Measurements from ENCODE around the gene KREMEN2.

Gene KREMEN2

DNA sequence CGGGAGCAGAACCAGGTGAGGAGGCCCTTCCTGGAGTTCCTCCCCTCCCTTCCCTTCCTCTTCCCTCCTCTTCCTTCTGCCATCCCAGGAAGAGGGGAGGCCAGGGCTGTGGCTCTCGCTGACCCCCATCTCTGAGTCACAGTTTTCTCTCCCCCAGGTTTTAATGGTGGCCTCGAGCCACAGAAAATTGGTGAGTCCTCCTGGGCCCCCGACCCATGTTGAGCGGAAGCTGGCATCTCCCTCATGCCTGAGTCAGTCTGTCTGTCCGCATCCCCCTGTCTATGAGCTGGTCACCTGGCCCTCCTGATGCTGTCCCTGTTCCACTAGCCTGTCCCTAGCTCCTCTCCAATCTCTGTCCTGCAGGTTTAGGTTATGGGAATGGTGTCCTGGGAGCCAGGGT is 35.9 kb downstream of the KREMEN2 start:
- TF ChIP-seq CTCF (IDR thresholded peaks at IDR 0.05; ENCODE audit: low read depth, low read length, missing control alignments), result no peak
- DNase-seq (ENCODE audit: low read depth), result no peak
- no peak overlapping the region for H3K4me3 ChIP-seq (ENCODE audit: low read depth, low read length)

DNA sequence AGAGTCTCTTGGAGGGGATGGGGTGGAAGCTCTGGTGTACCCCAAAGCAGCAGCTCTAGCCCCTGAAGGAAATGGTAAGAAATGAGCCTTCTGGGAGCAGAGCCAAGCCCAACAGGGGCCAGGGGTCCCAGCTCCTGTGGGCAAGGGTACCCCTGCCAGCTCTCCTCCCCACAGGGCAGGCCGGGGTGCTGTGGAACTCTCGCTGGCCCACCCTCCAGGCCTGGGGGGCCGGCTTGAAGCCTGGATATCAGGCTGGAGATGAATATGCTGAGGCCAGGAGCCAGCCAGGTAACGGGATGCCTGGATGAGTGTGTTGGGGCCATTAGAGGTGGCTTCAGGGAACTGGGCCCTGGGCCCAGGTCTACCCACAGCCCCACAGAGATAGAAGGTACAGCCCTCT is 36.5 kb downstream of the KREMEN2 start:
- no peak for DNase-seq (ENCODE audit: low read depth)
- no peak overlapping the region for H3K4me3 ChIP-seq (ENCODE audit: low read depth, low read length)
- TF ChIP-seq CTCF (IDR thresholded peaks at IDR 0.05; ENCODE audit: low read depth, low read length, missing control alignments), result no peak

- DNase-seq (ENCODE audit: low read depth), result no peak
- no peak for TF ChIP-seq CTCF (IDR thresholded peaks at IDR 0.05; ENCODE audit: low read depth, low read length, missing control alignments)
- H3K4me3 ChIP-seq (ENCODE audit: low read depth, low read length), result no peak overlapping the region
Observed at GRCh38 chr16:3001316-3001715, 37.2 kb downstream of the KREMEN2 start.

- DNase-seq (ENCODE audit: low read depth), result peak; percentile 96
- no peak overlapping the region; the same call in 1 of the 2 replicates for H3K4me3 ChIP-seq (ENCODE audit: low read depth, low read length)
- TF ChIP-seq CTCF (IDR thresholded peaks at IDR 0.05; ENCODE audit: low read depth, low read length, missing control alignments), result peak; percentile 34
Observed at GRCh38 chr16:3003582-3004270, 39.7 kb downstream of the KREMEN2 start.

DNA sequence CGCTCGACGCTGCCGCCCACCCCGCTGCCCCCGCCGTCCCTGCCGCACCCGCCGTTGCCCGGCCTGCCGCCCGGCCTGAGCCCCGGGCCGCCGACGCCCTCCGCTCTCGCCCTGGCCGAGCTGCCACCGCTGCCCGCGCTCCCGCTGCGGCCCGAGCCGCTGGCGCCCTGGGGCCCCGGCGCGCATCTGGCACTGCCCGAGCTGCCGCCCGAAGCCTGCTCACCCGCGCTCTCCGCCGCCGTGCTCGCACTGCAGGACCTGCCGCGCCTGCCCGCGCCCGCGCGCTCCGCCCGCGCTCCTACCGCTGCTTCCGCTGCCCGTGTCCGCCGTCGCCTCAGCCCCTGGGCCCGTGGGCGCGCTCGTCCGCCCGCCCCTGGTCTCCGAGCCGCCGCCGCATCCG is 40.2 kb downstream of the KREMEN2 start:
- no peak for DNase-seq (ENCODE audit: low read depth)
- H3K4me3 ChIP-seq (ENCODE audit: low read depth, low read length), result no peak overlapping the region; the same call in 1 of the 2 replicates
- TF ChIP-seq CTCF (IDR thresholded peaks at IDR 0.05; ENCODE audit: low read depth, low read length, missing control alignments), result no peak

DNA sequence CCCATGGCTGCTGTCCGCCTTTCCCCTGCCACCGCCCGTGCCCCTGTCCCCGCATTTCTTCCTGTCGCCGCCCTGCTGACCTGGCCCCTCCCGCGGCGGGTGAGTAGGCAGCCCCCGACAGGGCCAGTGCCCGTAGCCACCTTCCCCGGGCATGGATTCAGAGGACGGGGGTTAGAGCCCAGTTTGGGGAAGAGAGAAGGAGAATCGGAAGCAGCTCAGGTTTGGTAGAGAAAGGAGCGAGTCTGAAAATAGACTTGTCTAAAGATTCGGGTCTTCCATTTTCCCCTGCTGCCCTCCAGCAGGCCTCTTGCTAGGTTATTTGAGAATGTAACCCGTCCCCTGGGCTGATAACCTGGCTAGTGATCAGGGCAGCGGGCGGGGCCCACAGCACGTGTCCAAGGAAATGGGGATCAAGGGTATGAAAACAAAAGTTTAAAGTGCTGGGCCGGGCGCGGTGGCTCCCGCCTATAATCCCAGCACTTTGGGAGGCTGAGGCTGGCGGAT is 40.8 kb downstream of the KREMEN2 start:
- DNase-seq (ENCODE audit: low read depth), result no peak
- no peak for TF ChIP-seq CTCF (IDR thresholded peaks at IDR 0.05; ENCODE audit: low read depth, low read length, missing control alignments)
- no peak overlapping the region for H3K4me3 ChIP-seq (ENCODE audit: low read depth, low read length)

Measured in GM12864 (cell line).